NB4 (cell line): ENCODE data around the gene MAP3K13.

ENCODE experiments used
- MYC ChIP-seq: IDR thresholded peaks from 2 replicates; pipeline ENCODE4 v1.6.1; 2011; ENCODE audit warnings: low read depth, low read length
- POLR2A ChIP-seq: IDR thresholded peaks from 2 replicates; pipeline ENCODE4 v1.6.1; 2011; ENCODE audit warnings: mild to moderate bottlenecking; ENCODE audit not compliant: insufficient read length; ENCODE audit errors: extremely low read depth
- TF ChIP-seq, protein P1 (sequence below): IDR thresholded peaks from one replicate; pipeline ENCODE4 v1.5.1; 2012; ENCODE audit warnings: low read depth, low read length
- TF ChIP-seq, protein P2 (sequence below): IDR thresholded peaks from 2 replicates; pipeline ENCODE4 v1.6.1; 2011; ENCODE audit warnings: low read depth, low read length

DNA sequence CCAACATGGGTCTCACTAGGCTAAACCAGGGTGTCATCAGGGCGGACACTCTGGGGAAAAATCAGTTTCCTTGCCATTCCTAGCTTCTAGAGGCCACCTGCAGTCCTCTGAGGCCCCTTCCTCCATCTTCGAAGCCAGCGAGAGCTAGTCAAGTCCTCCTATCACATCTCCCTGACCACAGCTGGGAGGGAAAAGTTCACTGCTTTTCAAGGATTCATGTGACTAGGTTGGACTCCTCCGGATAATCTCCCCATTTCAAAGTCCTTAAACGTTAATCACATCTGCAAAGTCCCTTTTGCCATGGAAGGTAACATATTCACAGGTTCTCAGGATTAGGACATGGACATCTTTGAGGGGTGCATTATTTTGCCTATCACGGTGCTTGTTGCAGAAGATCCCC lies 35.9 kb upstream of the MAP3K13 start:
- TF ChIP-seq, protein P1, sequence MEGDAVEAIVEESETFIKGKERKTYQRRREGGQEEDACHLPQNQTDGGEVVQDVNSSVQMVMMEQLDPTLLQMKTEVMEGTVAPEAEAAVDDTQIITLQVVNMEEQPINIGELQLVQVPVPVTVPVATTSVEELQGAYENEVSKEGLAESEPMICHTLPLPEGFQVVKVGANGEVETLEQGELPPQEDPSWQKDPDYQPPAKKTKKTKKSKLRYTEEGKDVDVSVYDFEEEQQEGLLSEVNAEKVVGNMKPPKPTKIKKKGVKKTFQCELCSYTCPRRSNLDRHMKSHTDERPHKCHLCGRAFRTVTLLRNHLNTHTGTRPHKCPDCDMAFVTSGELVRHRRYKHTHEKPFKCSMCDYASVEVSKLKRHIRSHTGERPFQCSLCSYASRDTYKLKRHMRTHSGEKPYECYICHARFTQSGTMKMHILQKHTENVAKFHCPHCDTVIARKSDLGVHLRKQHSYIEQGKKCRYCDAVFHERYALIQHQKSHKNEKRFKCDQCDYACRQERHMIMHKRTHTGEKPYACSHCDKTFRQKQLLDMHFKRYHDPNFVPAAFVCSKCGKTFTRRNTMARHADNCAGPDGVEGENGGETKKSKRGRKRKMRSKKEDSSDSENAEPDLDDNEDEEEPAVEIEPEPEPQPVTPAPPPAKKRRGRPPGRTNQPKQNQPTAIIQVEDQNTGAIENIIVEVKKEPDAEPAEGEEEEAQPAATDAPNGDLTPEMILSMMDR, result no peak
- TF ChIP-seq, protein P2, sequence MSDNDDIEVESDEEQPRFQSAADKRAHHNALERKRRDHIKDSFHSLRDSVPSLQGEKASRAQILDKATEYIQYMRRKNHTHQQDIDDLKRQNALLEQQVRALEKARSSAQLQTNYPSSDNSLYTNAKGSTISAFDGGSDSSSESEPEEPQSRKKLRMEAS, result no peak
- TF ChIP-seq POLR2A (no peak), MYC (no peak)
